ENCODE results near the gene ZNF672.

The ZNF672 gene

DNA sequence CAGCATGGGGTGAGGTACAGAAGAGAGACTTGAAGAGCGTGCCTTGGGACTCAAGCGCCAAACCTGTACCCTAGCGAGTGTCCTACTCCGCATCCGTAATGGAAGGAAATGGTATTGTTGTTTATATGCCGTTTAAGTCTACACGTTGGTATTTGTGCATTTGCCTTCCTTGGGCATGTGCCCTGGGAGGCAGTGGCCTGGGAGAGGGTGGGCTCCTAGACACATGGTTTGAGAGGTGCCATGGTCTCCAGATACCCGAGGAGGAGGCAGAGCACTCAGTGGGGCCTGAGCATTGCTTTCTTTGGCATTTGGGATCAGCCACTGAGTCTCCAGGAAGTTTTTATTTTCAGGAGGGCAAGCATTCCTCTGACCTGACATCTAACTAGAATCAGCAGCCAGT is 6.5 kb downstream of the ZNF672 start:
- Histone ChIP-seq H3K4me3 (ENCODE audit: low read depth in 1 of 2, low read length in 2 of 2) (no peak overlapping the region), H3K27me3 (ENCODE audit: control insufficient read depth in 1 of 2, insufficient read depth in 2 of 2, low read length in 2 of 2) (no peaks in the 10 kb centered on the region), H3K4me1 (ENCODE audit: control insufficient read depth in 1 of 2, insufficient read depth in 2 of 2, low read length in 2 of 2) (peaks cover 0 to 19% of the 10 kb centered on the region in 2 donors), H3K9me3 (ENCODE audit: control insufficient read depth in 1 of 2, low read length in 2 of 2) (no peaks in the 10 kb centered on the region), H3K9ac (ENCODE audit: low read depth in 1 of 2, low read length in 2 of 2) (no peak overlapping the region), H3K27ac (ENCODE audit: low read depth, low read length) (no peak overlapping the region), H3K36me3 (ENCODE audit: control insufficient read depth in 1 of 2, insufficient read depth in 2 of 2, low read length in 2 of 2) (peaks cover 14 to 60% of the 10 kb centered on the region in 2 donors)

DNA sequence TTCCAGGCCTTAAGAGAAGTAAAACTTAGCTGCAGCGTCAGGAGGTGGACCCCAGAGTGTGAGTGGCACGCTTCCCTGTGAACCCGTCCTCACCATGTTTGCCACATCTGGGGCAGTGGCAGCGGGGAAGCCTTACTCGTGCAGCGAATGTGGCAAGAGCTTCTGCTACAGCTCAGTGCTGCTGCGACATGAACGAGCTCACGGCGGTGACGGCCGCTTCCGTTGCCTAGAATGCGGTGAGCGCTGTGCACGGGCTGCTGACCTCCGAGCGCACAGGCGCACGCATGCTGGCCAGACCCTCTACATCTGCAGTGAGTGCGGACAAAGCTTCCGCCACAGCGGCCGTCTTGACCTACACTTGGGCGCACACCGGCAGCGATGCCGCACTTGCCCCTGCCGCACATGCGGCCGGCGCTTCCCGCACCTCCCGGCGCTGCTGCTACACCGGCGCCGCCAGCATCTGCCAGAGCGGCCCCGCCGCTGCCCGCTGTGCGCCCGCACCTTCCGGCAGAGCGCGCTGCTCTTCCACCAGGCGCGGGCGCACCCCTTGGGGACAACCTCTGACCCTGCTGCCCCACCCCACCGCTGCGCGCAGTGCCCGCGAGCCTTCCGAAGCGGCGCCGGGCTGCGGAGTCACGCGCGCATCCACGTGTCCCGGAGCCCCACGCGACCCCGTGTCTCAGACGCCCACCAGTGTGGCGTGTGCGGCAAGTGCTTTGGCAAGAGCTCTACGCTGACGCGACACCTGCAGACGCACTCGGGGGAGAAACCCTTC is 9.3 kb downstream of the ZNF672 start:
- no peaks in the 10 kb centered on the region for H3K27me3 ChIP-seq (ENCODE audit: control insufficient read depth in 1 of 2, insufficient read depth in 2 of 2, low read length in 2 of 2)
- no peak overlapping the region for H3K9ac ChIP-seq (ENCODE audit: low read depth in 1 of 2, low read length in 2 of 2)
- H3K4me3 ChIP-seq (ENCODE audit: low read depth in 1 of 2, low read length in 2 of 2), result no peak overlapping the region
- no peak overlapping the region for H3K27ac ChIP-seq (ENCODE audit: low read depth, low read length)
- H3K4me1 ChIP-seq (ENCODE audit: control insufficient read depth in 1 of 2, insufficient read depth in 2 of 2, low read length in 2 of 2), result no peaks in the 10 kb centered on the region
- H3K36me3 ChIP-seq (ENCODE audit: control insufficient read depth in 1 of 2, insufficient read depth in 2 of 2, low read length in 2 of 2), result peaks cover 21 to 74% of the 10 kb centered on the region in 2 donors
- H3K9me3 ChIP-seq (ENCODE audit: control insufficient read depth in 1 of 2, low read length in 2 of 2), result no peaks in the 10 kb centered on the region

DNA sequence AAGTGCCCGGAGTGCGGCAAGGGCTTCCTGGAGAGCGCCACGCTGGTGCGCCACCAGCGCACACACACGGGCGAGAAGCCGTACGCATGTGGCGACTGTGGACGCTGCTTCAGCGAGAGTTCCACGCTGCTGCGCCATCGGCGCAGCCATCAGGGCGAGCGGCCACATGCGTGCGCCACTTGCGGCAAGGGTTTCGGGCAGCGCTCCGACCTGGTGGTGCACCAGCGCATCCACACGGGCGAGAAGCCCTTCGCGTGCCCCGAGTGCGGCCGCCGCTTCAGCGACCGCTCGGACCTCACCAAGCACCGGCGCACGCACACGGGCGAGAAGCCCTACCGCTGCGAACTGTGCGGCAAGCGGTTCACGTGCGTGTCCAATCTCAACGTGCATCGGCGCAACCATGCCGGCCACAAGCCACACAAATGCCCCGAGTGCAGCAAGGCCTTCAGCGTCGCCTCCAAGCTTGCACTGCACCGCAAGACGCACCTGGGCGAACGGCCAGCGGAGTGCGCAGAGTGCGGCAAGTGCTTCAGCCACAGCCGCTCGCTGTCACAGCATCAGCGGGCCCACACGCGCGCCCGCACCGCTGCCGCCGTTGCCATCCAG is 10.0 kb downstream of the ZNF672 start:
- H3K27me3 ChIP-seq (ENCODE audit: control insufficient read depth in 1 of 2, insufficient read depth in 2 of 2, low read length in 2 of 2), result no peaks in the 10 kb centered on the region
- H3K36me3 ChIP-seq (ENCODE audit: control insufficient read depth in 1 of 2, insufficient read depth in 2 of 2, low read length in 2 of 2), result peaks cover 21 to 69% of the 10 kb centered on the region in 2 donors
- H3K4me3 ChIP-seq (ENCODE audit: low read depth in 1 of 2, low read length in 2 of 2), result no peak overlapping the region
- no peaks in the 10 kb centered on the region for H3K4me1 ChIP-seq (ENCODE audit: control insufficient read depth in 1 of 2, insufficient read depth in 2 of 2, low read length in 2 of 2)
- H3K9me3 ChIP-seq (ENCODE audit: control insufficient read depth in 1 of 2, low read length in 2 of 2), result no peaks in the 10 kb centered on the region
- H3K27ac ChIP-seq (ENCODE audit: low read depth, low read length), result no peak overlapping the region
- H3K9ac ChIP-seq (ENCODE audit: low read depth in 1 of 2, low read length in 2 of 2), result no peak overlapping the region

DNA sequence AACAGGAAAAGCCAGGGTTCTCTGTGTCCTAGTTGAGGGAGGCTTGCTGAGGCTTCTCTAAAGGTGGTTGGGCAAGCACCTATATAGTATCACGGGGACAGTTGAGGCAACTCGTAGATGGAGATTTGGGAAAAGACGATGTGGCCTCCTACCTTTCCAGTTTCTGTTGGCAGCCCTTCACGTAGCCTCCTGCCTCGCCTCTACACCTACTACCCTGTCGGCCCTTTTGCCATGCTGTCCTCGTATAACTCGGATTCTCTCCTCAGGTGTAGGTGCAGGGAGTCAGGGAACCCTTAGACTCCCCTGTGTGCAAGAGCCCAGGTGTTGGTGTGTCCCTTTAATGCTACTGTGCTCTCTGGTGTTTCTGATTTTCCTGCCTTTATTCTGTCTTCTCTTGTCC is 10.6 kb downstream of the ZNF672 start:
- H3K4me3 ChIP-seq (ENCODE audit: low read depth in 1 of 2, low read length in 2 of 2), result no peak overlapping the region
- no peak overlapping the region for H3K27ac ChIP-seq (ENCODE audit: low read depth, low read length)
- H3K36me3 ChIP-seq (ENCODE audit: control insufficient read depth in 1 of 2, insufficient read depth in 2 of 2, low read length in 2 of 2), result peaks cover 21 to 70% of the 10 kb centered on the region in 2 donors
- no peak overlapping the region for H3K9ac ChIP-seq (ENCODE audit: low read depth in 1 of 2, low read length in 2 of 2)
- H3K9me3 ChIP-seq (ENCODE audit: control insufficient read depth in 1 of 2, low read length in 2 of 2), result no peaks in the 10 kb centered on the region
- H3K4me1 ChIP-seq (ENCODE audit: control insufficient read depth in 1 of 2, insufficient read depth in 2 of 2, low read length in 2 of 2), result no peaks in the 10 kb centered on the region
- no peaks in the 10 kb centered on the region for H3K27me3 ChIP-seq (ENCODE audit: control insufficient read depth in 1 of 2, insufficient read depth in 2 of 2, low read length in 2 of 2)

DNA sequence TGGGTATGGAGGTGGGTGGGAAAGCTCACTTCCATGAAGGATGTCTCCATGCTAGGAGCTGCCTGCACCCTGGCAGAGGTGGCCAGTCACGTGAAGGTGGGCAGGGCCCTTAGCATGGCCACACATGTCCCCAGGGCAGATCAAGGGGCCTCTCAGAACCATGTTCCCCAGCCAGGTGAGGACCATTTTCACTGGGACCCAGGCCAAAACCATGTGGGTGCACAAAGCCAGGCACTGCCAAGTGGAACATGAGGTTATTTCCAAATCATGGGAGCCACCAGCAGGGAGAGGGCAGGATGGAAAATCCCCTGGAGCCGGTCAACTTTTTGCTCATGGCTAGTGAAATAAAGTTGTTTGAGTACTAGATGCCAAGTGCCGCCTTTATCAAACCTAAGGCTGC is 11.1 kb downstream of the ZNF672 start:
- no peak overlapping the region for H3K27ac ChIP-seq (ENCODE audit: low read depth, low read length)

DNA sequence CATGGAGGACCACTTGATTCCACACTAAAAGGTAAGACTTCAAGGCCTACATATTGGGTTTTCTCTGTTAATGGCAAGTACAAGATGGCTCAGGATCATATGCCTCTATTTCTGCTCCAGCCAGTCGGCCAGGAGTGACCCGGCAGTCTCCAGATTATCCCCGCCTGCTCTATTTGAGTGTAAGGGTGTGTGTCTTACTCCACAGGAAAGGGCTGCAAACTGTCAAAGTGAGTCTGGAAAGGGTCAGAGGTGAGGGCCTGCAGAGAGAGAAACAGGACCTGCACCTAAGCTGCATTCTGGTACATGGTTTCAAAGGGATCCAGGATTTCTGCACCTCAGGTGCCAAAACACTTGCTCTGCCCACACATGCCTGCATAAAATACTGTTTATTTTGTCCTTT is 11.6 kb downstream of the ZNF672 start:
- H3K4me3 ChIP-seq (ENCODE audit: low read depth in 1 of 2, low read length in 2 of 2), result no peak overlapping the region
- no peaks in the 10 kb centered on the region for H3K4me1 ChIP-seq (ENCODE audit: control insufficient read depth in 1 of 2, insufficient read depth in 2 of 2, low read length in 2 of 2)
- H3K27ac ChIP-seq (ENCODE audit: low read depth, low read length), result no peak overlapping the region
- H3K9ac ChIP-seq (ENCODE audit: low read depth in 1 of 2, low read length in 2 of 2), result no peak overlapping the region
- H3K36me3 ChIP-seq (ENCODE audit: control insufficient read depth in 1 of 2, insufficient read depth in 2 of 2, low read length in 2 of 2), result peaks cover 21 to 71% of the 10 kb centered on the region in 2 donors
- no peaks in the 10 kb centered on the region for H3K27me3 ChIP-seq (ENCODE audit: control insufficient read depth in 1 of 2, insufficient read depth in 2 of 2, low read length in 2 of 2)
- H3K9me3 ChIP-seq (ENCODE audit: control insufficient read depth in 1 of 2, low read length in 2 of 2), result no peaks in the 10 kb centered on the region

More for the DNA sequence above, 11.1 kb downstream of the ZNF672 start:
- no peaks in the 10 kb centered on the region for H3K4me1 ChIP-seq (ENCODE audit: control insufficient read depth in 1 of 2, insufficient read depth in 2 of 2, low read length in 2 of 2)
- H3K9ac ChIP-seq (ENCODE audit: low read depth in 1 of 2, low read length in 2 of 2), result no peak overlapping the region
- no peaks in the 10 kb centered on the region for H3K27me3 ChIP-seq (ENCODE audit: control insufficient read depth in 1 of 2, insufficient read depth in 2 of 2, low read length in 2 of 2)
- H3K36me3 ChIP-seq (ENCODE audit: control insufficient read depth in 1 of 2, insufficient read depth in 2 of 2, low read length in 2 of 2), result peaks cover 21 to 75% of the 10 kb centered on the region in 2 donors
- no peak overlapping the region for H3K4me3 ChIP-seq (ENCODE audit: low read depth in 1 of 2, low read length in 2 of 2)
- no peaks in the 10 kb centered on the region for H3K9me3 ChIP-seq (ENCODE audit: control insufficient read depth in 1 of 2, low read length in 2 of 2)

DNA sequence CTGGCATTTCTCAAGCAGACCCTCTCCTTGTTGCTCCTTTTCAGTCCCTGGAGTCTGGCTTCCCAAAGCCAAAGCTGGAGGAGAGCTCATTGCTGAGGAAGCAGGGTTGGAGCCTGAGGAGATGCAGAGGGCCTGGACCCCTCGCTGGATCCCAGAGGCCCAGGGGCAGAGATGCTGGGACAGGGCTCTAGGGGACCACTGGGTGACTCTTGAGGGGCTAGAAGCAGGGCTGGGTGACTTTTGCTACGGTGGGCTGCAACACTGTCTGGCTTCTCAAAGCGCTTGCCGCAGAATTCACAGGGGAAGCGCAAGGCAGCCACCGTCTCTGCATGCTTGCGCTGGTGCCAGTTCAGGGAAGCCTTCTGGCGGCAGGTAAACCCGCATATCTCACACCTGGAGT is 12.1 kb downstream of the ZNF672 start:
- H3K9ac ChIP-seq (ENCODE audit: low read depth in 1 of 2, low read length in 2 of 2), result no peak overlapping the region
- H3K27me3 ChIP-seq (ENCODE audit: control insufficient read depth in 1 of 2, insufficient read depth in 2 of 2, low read length in 2 of 2), result no peaks in the 10 kb centered on the region
- H3K4me1 ChIP-seq (ENCODE audit: control insufficient read depth in 1 of 2, insufficient read depth in 2 of 2, low read length in 2 of 2), result no peaks in the 10 kb centered on the region
- H3K36me3 ChIP-seq (ENCODE audit: control insufficient read depth in 1 of 2, insufficient read depth in 2 of 2, low read length in 2 of 2), result peaks cover 24 to 70% of the 10 kb centered on the region in 2 donors
- H3K4me3 ChIP-seq (ENCODE audit: low read depth in 1 of 2, low read length in 2 of 2), result no peak overlapping the region
- no peak overlapping the region for H3K27ac ChIP-seq (ENCODE audit: low read depth, low read length)
- H3K9me3 ChIP-seq (ENCODE audit: control insufficient read depth in 1 of 2, low read length in 2 of 2), result no peaks in the 10 kb centered on the region

DNA sequence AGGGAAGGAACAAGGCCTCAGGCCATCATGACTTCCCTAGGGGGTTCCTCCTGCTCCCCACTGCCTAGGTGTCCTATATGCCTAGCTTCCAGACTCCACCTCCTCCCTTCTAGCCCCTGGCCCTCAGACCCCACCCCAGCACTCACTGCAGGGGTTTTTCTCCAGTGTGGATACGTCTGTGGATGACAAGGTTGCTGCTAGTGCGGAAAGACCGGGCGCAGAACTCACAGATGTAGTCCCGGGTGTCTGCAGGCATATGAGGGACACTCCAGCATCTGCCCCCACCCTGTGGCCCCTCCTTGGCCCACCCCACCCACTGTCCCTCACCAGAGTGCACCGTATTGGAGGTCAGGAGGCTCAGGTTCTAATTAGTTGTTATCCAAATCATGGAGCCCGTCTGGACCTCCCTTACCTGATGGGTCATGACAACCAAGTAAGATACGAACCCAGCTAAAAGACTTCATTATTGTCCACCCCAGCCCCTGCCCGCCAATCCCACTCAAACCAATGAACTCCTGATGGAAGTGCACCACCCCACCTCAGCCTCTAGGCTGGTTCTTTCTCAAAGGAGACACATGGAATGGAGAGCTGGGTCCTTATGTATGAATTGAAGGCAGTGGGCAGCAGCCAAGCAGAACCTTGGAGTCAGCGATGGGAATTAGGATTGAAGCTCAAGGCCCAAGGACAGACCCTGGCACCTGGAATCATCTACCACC is 12.7 kb downstream of the ZNF672 start:
- Histone ChIP-seq H3K27ac (ENCODE audit: low read depth, low read length) (no peak overlapping the region), H3K9ac (ENCODE audit: low read depth in 1 of 2, low read length in 2 of 2) (no peak overlapping the region)

DNA sequence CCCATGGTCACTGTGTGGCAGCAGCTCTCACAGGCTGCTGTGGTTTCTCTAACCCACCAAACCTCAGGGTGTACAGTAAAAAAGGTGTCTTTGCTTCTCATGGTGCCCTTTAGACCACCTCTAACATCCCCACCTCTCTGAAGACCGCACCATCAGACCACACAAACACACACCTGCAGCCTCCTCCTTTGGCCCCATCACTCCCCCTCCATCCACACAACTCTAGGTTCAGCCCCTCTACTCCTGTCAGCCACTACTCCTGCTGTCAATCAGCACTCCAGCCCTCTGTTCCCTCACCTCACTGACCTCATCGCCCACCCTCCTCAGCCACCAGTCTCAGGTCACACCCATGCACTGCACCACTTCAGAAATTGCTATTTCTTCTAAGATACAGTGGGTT is 13.4 kb downstream of the ZNF672 start:
- H3K4me3 ChIP-seq (ENCODE audit: low read depth in 1 of 2, low read length in 2 of 2), result no peak overlapping the region
- H3K27ac ChIP-seq (ENCODE audit: low read depth, low read length), result no peak overlapping the region
- no peaks in the 10 kb centered on the region for H3K9me3 ChIP-seq (ENCODE audit: control insufficient read depth in 1 of 2, low read length in 2 of 2)
- peaks cover 24 to 63% of the 10 kb centered on the region in 2 donors for H3K36me3 ChIP-seq (ENCODE audit: control insufficient read depth in 1 of 2, insufficient read depth in 2 of 2, low read length in 2 of 2)
- no peak overlapping the region for H3K9ac ChIP-seq (ENCODE audit: low read depth in 1 of 2, low read length in 2 of 2)
- no peaks in the 10 kb centered on the region for H3K4me1 ChIP-seq (ENCODE audit: control insufficient read depth in 1 of 2, insufficient read depth in 2 of 2, low read length in 2 of 2)
- no peaks in the 10 kb centered on the region for H3K27me3 ChIP-seq (ENCODE audit: control insufficient read depth in 1 of 2, insufficient read depth in 2 of 2, low read length in 2 of 2)

More for the DNA sequence above, 12.7 kb downstream of the ZNF672 start:
- H3K36me3 ChIP-seq (ENCODE audit: control insufficient read depth in 1 of 2, insufficient read depth in 2 of 2, low read length in 2 of 2), result peaks cover 24 to 70% of the 10 kb centered on the region in 2 donors
- H3K4me1 ChIP-seq (ENCODE audit: control insufficient read depth in 1 of 2, insufficient read depth in 2 of 2, low read length in 2 of 2), result no peaks in the 10 kb centered on the region
- H3K9me3 ChIP-seq (ENCODE audit: control insufficient read depth in 1 of 2, low read length in 2 of 2), result no peaks in the 10 kb centered on the region
- H3K27me3 ChIP-seq (ENCODE audit: control insufficient read depth in 1 of 2, insufficient read depth in 2 of 2, low read length in 2 of 2), result no peaks in the 10 kb centered on the region
- no peak overlapping the region for H3K4me3 ChIP-seq (ENCODE audit: low read depth in 1 of 2, low read length in 2 of 2)
